Right cardiac atrium (tissue), 5 donors: ENCODE measurements around the gene HMCN1. TPM values are rescaled to one million over a fixed set of nuclear protein-coding genes. Genes with fewer than 3 reads are reported as not detected.
"Not testable (repeated sequence)": the region's sequence is repeated elsewhere in the genome, so short reads cannot be mapped to it uniquely, and the experiment has no call there.

Source experiments
- ATAC-seq, 2 donors: fragments of 200-7000 bp; cut with Tn5 transposase; one replicate each; pipeline versions ENCODE4 v1.8.0 to v1.9.1; 2020; ENCODE audit warnings: moderate library complexity in 2 of 2, mild to moderate bottlenecking in 1 of 2
- DNase-seq, 3 donors: peaks; one replicate each; pipeline ENCODE4 v3.0.0-alpha.2; 2020
- H3K27ac ChIP-seq: one replicate; pipeline ENCODE4 v1.5.1; 2013; ENCODE audit warnings: mild to moderate bottlenecking, low read length, control low read depth, moderate library complexity
- H3K27me3 ChIP-seq: one replicate; pipeline ENCODE4 v1.6.1; 2013; ENCODE audit not compliant: control insufficient read depth, insufficient read depth
- H3K4me1 ChIP-seq: one replicate; pipeline ENCODE4 v1.6.1; 2013; ENCODE audit warnings: low read length; ENCODE audit not compliant: control insufficient read depth, insufficient read depth
- H3K4me3 ChIP-seq: one replicate; pipeline ENCODE4 v1.5.1; 2013; ENCODE audit warnings: low read length, control low read depth
- H3K9me3 ChIP-seq: one replicate; pipeline ENCODE4 v1.6.1; 2013; ENCODE audit warnings: low read length; ENCODE audit not compliant: control insufficient read depth
- WGBS: extraction: QIAGEN DNeasy Blood & Tissue Kit; methylation state at CpG from one replicate; pipeline ENCODE4 v1.1.7; 2013; 5-methylcytosine and 5-hydroxymethylcytosine counted together
- intact Hi-C, 4 donors: fragments of 100-400 bp; cut with DNase I; formaldehyde crosslinking; loops; one replicate each; pipeline versions ENCODE4 v1.11.0 to v1.14.0; 2022 to 2023
- polyA plus RNA-seq: library from polyadenylated mRNA; stranded (reverse); fragments of 200-250 nt; gene quantifications from one replicate; pipeline ENCODE4 v1.2.3, GENCODE V29; 2013
- total RNA-seq, 4 donors: library from RNA; stranded (reverse); fragmentation: NEBNext Ultra II Directional; extraction: Animal tissue kit (Norgen Biotek cat#: 25700); gene quantifications; one replicate each; pipeline ENCODE4 v1.2.1, GENCODE V29; 2021
- donor health status: healthy with polysubstance abuse.
- donor health status: DM: no; HTN: yes; CAD: no.
- donor health status: DM: no; HTN: no; CAD: no.
- donor health status: DM: no; HTN: yes; CAD: no; lungs with severe emphysema.
- donor health status: DM: yes; HTN: yes; CAD: no.

Gene HMCN1
- total and polyA plus RNA-seq, 5 donors = 4.0 to 17.1 (median 14.8) TPM

DNA sequence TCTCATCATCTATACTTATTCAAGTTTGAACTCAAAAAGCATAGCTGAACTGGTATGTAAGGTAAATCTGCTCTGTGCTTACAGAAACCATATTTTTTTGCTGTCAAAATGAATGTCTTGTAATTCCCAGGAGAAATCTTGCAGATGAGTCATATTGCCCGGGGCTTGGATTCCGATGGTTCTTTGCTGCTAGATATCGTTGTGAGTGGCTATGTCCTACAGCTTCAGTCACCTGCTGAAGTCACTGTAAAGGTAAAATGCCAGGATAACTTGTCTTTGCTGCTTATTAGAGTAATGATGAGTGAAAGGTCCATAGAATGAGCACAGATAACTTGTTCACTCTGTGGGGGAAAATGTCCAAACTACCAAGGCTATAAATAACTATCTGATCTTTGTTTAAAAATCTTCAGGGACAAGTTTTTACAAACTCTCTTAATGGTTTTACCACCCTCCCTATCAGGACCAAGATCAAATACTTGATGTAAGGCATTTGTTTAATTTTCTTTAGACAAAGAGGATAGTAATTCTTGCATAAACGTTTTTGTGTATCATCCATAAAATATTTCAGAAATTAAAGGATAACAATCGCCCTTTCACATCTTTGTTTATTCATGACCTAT is 418.5 kb downstream of the HMCN1 start:
- WGBS = 63% methylated on average over 5 of the region's 5 CpGs
- H3K9me3 ChIP-seq = no peaks in the 10 kb centered on the region
- ATAC-seq (no peak), DNase-seq (no peak)
- intact Hi-C loops = loop anchor here in 1 of 4 donors (10.0 kb wide), 1 partner anchor 62 kb away; no protein-coding TSS in a partner anchor
- H3K27ac ChIP-seq = no peak overlapping the region
- no peaks in the 10 kb centered on the region for H3K4me1 ChIP-seq
- no peak overlapping the region for H3K4me3 ChIP-seq
- H3K27me3 ChIP-seq = no peaks in the 10 kb centered on the region

GRCh38 chr1:186154651-186155050 is 420.5 kb downstream of the HMCN1 start:
- 62% methylated on average over 1 of the region's 1 CpG for WGBS
- Histone ChIP-seq H3K9me3 (no peaks in the 10 kb centered on the region), H3K27me3 (no peaks in the 10 kb centered on the region), H3K4me3 (no peak overlapping the region), H3K4me1 (no peaks in the 10 kb centered on the region), H3K27ac (no peak overlapping the region)
- ATAC-seq (no peak), DNase-seq (no peak)
- intact Hi-C loops = loop anchor here in 1 of 4 donors (10.0 kb wide), 1 partner anchor 60 kb away; no protein-coding TSS in a partner anchor

GRCh38 chr1:186155594-186155993 is 421.4 kb downstream of the HMCN1 start:
- intact Hi-C loops = loop anchor here in 1 of 4 donors (10.0 kb wide), 1 partner anchor 59 kb away; no protein-coding TSS in a partner anchor
- WGBS = 66% methylated on average over 1 of the region's 1 CpG
- Histone ChIP-seq H3K4me3 (no peak overlapping the region), H3K4me1 (no peaks in the 10 kb centered on the region), H3K9me3 (no peaks in the 10 kb centered on the region), H3K27me3 (no peaks in the 10 kb centered on the region), H3K27ac (no peak overlapping the region)
- ATAC-seq = peak in 1 of 2 donors; percentile 28
- no peak for DNase-seq

GRCh38 chr1:186162895-186163294 is 428.7 kb downstream of the HMCN1 start:
- intact Hi-C loops, H3K4me1 ChIP-seq, H3K9me3 ChIP-seq, H3K4me3 ChIP-seq, H3K27ac ChIP-seq, DNase-seq, H3K27me3 ChIP-seq, ATAC-seq: not testable (repeated sequence)
- 88% methylated on average over 7 of the region's 7 CpGs for WGBS

DNA sequence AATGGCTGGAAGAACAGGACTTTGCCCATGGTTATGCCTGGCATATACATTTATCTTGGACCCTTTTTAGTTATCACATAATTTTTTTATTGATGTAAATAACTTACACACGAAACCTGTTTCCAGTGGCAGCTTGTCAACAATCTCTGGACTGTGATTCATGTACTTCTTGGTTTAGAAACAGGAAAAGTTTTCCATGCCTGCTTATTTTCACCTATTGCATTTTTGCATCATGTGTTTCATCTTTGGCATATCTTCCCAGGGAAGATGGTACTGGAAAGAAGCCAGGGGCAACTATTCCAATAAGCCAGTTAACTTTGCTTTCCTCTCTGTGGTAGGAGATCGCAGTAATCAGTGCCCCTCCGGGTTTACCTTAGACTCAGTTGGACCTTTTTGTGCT is 430.6 kb downstream of the HMCN1 start:
- Histone ChIP-seq H3K27ac (no peak overlapping the region), H3K9me3 (no peaks in the 10 kb centered on the region), H3K27me3 (no peaks in the 10 kb centered on the region), H3K4me3 (no peak overlapping the region), H3K4me1 (no peaks in the 10 kb centered on the region)
- DNase-seq (no peak), ATAC-seq (no peak)
- 90% methylated on average over 3 of the region's 3 CpGs for WGBS
- intact Hi-C loops = no loop called here

- no peaks in the 10 kb centered on the region for H3K9me3 ChIP-seq
- H3K27ac ChIP-seq = no peak overlapping the region
- 63% methylated on average over 1 of the region's 1 CpG for WGBS
- DNase-seq = no peak
- no peaks in the 10 kb centered on the region for H3K4me1 ChIP-seq
- H3K27me3 ChIP-seq = no peaks in the 10 kb centered on the region
- intact Hi-C loops = no loop called here
- no peak for ATAC-seq
- H3K4me3 ChIP-seq = no peak overlapping the region
Measured at GRCh38 chr1:186165303-186165702, 431.1 kb downstream of the HMCN1 start.

DNA sequence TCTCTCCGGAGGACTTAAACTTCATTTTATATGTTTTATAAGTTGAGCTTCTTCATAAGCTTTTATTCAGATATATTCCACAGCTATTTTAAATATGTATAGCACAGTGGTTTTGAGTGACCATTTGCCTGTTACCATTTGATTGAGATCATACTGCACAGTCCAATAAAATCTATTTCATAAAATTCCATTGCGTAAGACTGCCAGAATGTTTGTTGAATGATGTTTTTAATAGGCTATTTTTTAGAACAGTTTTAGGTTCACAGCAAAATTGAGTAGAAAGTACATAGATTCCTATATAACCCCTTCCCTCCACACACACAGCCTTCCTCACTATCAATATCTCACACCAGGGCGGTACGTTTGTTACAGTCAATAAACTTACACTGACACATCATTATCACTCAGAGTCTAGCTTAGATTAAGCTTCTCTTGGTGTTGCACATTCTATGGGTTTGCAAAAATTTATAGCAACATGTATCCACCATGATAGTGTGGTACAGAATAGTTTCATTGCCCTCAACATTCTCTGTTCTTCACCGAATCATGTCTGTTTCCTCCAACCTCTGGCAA is 433.0 kb downstream of the HMCN1 start:
- Histone ChIP-seq H3K27me3 (no peaks in the 10 kb centered on the region), H3K4me1 (peaks cover 2% of the 10 kb centered on the region), H3K27ac (no peak overlapping the region), H3K9me3 (no peaks in the 10 kb centered on the region), H3K4me3 (no peak overlapping the region)
- intact Hi-C loops = no loop called here
- WGBS = 94% methylated on average over 5 of the region's 5 CpGs
- ATAC-seq = no peak
- no peak for DNase-seq

- no peak overlapping the region for H3K4me3 ChIP-seq
- no peak overlapping the region for H3K27ac ChIP-seq
- no peaks in the 10 kb centered on the region for H3K27me3 ChIP-seq
- DNase-seq (peak in 2 of 3 donors; percentile 16 to 38), ATAC-seq (no peak)
- intact Hi-C loops = no loop called here
- peaks cover 2% of the 10 kb centered on the region for H3K4me1 ChIP-seq
- WGBS = 64% methylated on average over 4 of the region's 4 CpGs
- H3K9me3 ChIP-seq = no peaks in the 10 kb centered on the region
Measured at GRCh38 chr1:186175588-186175987, 441.4 kb downstream of the HMCN1 start.

GRCh38 chr1:186178426-186179043 is 444.3 kb downstream of the HMCN1 start:
- Histone ChIP-seq H3K4me1 (no peaks in the 10 kb centered on the region), H3K9me3 (no peaks in the 10 kb centered on the region), H3K4me3 (peak overlapping the region; percentile 9), H3K27me3 (no peaks in the 10 kb centered on the region), H3K27ac (no peak overlapping the region)
- intact Hi-C loops = no loop called here
- no peak for ATAC-seq
- no peak for DNase-seq
- WGBS = 90% methylated on average over 5 of the region's 5 CpGs

GRCh38 chr1:186179231-186179630 is 445.0 kb downstream of the HMCN1 start:
- Histone ChIP-seq H3K4me3 (peak overlapping the region; percentile 9), H3K27ac (no peak overlapping the region), H3K9me3 (no peaks in the 10 kb centered on the region), H3K27me3 (no peaks in the 10 kb centered on the region), H3K4me1 (no peaks in the 10 kb centered on the region)
- 65% methylated on average over 3 of the region's 3 CpGs for WGBS
- no peak for ATAC-seq
- DNase-seq = no peak
- intact Hi-C loops = no loop called here

DNA sequence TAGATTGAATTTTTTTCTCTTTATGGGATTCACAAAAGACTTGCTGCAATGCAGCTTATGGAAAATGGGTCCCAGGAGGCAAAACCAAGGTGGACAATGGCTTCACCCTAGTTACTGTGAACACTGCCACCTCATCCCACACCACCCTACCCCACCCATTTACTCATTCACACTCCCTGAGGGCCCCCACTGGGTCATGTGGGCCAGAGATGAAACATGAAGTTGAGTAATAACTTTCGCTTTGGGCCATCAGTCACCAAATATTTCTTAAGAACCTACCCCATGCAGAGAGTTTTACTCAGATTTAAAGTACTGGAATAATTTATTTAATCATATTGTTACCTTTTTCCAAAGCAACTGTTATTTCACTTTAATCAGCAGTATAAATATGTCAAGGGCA is 449.0 kb downstream of the HMCN1 start:
- H3K4me1 ChIP-seq = no peaks in the 10 kb centered on the region
- DNase-seq (peak in 1 of 3 donors; percentile 35), ATAC-seq (peak in 1 of 2 donors; percentile 49)
- H3K4me3 ChIP-seq = no peak overlapping the region
- 92% methylated on average over 1 of the region's 1 CpG for WGBS
- intact Hi-C loops = no loop called here
- no peak overlapping the region for H3K27ac ChIP-seq
- H3K27me3 ChIP-seq = no peaks in the 10 kb centered on the region
- peaks cover 2% of the 10 kb centered on the region for H3K9me3 ChIP-seq
